GM11168 (cell line): ENCODE results near the gene PTPN5.
"Not testable (repeated sequence)": the region's sequence is repeated elsewhere in the genome, so short reads cannot be mapped to it uniquely, and the experiment has no call there.

Source experiments
- in situ Hi-C: fragments of 300-500 bp; cut with MboI; formaldehyde crosslinking; loops from one replicate; pipeline ENCODE4 v1.12.0; 2022; ENCODE audit warnings: low sequenced_read_pairs; ENCODE audit not compliant: unreplicated experiment

The PTPN5 gene

DNA sequence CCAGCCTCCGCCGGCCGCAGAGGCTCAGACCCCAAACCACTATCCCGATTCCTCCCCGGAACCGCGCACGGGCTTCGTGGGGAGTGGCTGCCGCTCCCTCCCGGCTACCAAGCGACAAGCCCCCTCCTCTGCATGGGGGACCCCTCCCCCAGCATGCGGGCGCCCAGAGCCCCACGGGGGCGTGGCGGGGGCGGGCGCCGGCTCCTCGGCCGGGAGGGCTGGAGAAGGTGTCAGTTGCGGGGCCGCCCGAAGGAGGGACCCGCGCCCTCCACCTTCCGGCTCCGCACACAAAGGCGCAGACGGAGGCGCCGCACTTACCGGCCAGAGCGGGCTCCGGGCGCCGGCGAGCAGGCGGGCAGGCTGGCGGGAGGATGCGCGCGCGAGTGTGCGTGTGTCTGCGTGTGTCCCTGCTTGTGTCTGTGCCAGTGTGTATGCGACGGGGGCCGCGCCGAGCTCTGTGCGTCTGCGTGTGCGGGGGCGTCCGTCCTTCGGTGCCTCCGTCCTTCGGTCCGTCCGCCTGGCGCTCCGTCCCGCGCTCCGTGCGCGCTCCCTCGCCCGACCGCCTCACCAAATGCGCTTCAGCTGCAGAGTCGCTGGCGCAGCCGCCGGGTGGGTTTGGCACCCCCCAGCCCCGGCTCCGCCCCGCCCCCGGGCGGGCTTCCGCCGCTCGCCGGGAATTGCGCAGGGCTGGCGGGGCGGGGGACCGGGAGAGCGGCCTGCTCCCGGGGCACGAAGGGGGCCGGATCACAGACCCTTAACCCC, at the start of gene PTPN5:
Gene PTPN5, minus strand, starts transcription at position 592 of the 762 bp plus-strand sequence. CDS start 19,840 bp downstream, outside the sequence.
- in situ Hi-C loops: no loop called here

DNA sequence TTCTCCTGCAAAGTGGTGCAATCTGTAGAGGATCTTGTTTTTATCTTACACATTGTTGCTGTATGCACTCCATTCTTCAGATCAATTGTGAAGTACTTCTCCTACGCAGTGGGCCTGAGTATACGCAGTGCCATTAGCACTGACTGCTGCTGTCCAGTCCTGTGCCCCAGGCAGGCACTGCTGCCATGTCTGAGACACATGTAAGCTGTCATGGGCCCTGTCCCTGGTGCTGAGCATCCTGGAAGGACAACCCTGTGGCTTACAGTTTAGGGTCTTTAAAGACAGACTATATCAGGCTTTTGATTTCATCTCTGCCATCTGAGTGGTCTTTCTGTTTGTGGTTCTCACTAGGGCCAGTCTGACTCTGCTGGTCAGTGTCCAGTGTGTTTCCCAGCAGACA, 44.8 kb upstream of the PTPN5 start:
- in situ Hi-C loops: no loop called here

DNA sequence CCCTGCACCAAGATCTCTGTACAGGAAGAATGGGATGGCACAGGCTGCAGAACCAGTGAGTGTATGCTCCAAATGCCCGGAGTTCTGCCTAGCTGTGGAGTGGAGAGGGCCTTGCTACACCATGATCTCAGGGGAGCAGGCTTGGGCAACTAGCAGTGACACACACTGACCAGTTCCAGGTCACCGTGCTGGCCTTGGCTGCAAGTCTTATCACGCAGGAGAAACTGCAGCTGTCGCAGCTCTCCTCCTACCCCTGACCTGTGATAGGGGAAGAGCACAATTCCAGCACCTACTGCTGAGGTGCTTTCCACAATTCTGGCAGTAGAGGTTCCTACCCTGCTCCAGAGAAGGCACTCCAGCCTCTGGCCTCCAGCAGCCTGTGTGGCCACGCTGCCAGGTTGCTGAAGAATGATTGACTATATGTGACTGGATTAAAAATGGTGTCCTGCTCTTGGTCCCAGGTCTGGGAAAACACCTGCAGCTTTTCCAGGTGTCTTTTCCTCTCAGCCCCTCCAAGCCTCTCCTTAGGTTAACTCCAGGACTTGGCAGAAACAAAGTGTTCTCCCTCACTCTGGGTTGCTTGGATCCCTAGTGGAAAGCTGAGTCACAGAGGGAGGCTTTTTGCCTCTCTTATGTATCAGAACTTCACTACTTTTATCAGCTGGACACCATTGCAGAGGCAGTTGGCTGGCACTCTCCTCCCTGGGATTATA, 43.3 kb upstream of the PTPN5 start:
- in situ Hi-C loops: no loop called here

DNA sequence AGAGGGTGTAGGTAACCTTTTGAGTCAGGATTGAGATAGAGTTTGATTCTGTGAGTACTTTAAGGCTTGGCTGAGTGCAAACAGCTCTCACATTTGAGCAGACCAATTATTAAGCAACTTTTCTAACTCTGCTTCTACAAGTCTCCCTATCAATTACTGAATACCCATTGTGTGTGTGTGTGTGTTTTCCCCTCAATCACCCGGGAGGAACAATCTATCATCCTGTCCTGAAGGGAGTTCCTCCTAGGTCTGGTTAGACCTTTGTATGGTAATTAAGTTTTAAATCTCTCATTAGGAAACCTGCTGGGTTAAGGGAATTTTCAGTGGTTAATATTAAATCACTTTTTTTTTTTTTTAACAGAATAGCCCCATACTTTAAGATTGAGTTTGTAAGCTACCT, 28.6 kb upstream of the PTPN5 start:
- in situ Hi-C loops: not testable (repeated sequence)

DNA sequence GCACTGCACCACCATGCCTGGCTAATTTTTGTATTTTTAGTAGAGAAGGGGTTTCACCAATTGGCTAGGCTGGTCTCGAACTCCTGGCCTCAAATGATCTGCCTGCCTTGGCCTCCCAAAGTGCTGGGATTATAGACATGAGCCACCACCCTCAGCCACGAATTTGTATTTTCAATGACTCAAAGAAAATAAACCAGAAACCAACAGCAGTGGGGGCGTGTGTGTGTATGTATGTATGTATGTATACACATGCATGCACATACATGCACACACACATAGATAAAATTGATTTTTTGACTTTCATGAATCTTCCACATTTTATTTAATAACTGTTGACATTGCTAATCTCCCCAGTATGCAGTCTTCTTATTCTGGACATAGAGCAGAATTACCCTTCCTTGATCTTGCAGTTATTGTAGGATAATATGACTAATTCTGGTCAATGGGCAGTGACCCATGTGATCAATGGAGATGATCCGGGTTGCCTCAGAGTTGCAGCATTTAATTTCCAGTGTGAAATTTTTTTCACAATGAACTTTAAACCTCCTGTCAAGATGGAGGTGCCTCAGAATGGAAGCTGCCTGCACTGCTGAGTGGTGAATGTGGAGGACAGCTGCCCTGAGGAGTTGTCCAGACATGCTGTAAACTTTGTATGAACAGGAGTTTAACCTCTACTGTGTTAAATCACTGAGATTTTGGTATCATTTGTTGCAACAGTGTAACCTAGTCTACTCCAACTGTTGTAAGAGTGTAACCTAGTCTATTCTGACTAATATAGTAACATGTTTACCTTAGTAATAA, 12.8 kb upstream of the PTPN5 start:
- in situ Hi-C loops: no loop called here

DNA sequence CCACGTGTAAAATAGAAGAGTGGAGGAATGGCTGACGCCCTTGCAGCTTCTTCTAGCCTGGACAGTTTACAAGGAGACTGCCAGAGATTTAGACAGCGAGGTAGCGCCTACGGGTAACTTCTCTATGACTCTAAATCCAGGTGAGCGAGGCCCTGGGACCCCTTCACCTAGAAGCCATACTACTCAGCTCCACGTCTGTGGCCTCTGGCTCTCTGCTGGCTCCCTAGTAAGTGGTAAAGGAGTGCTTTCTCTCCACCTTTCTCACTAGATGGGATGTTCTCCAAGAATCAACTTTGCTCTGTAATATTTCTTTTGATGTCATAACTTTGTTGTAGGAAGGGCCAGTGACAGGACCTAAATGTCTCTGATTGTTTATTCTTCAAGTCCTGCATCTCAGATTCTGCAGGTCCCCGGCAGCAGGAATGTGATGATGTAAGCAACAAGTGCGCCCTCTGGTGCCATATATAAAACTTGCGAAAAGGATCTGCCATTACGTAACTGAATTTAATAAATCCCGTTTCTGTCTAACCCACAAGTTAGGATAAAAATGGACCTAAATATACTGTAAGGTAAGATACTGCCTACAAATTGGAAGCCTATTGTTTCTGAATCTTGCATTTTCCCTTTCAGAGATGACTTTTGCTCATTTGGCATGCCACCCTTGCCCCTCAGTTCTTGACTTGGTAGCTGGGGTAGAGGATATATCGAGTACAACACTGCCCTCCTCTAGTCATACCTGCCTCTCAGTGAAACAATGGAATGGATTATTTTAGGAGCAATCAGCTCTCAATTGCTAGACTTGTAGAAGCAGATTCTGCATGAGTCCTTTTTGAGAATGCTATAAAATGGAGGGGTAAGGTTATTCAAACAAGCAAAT, 11.0 kb upstream of the PTPN5 start:
- in situ Hi-C loops: no loop called here

DNA sequence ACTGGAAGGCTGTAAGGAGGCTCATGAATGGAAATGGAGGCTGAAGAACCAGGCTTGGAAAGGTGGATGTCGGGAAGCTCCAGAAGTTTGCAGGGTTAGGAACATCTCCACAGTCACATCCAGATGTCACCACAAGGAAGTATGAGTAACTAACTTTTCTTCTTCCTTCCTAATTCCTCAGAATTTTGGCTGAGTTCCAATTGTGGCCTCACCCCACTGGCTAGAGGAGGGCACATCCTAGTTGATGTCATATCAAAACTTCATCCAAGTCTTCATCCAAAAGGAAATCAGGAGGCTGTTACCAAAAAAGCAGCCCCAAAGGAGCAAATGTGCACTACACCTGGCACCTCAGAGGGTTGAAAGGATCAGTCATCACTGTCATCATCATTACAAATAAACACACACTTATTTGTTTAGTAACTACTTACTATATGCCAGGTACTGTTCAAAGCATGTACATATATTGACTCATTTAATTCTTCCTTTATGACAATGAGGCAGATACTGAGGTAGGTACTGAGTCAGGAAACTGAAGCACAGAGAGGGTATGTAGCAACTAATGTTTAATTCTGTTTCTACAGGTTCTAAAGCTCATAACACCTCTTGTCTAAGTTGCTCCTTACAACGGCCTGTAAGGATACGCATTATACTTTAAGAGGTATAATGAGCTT, 7.3 kb upstream of the PTPN5 start:
- in situ Hi-C loops: no loop called here

DNA sequence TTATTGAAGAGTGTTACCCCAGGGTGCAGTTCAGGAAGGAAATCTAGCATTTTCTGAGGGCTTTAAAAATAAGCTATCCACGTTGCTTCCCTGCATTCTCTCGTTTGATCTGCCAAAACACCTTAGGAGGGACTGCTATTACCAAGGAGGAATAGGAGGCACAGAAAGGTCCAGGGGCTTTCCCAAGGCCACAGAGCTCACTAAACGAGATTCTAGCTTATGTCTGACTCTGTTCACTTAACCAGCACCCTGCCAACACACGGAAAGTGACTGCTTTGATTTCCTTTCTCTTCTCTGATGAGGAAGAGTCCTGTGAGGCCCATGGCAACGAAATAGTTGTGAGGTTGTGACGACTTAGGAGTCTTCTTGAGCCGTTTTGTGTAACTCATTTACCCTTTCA, 3.4 kb upstream of the PTPN5 start:
- in situ Hi-C loops: no loop called here

DNA sequence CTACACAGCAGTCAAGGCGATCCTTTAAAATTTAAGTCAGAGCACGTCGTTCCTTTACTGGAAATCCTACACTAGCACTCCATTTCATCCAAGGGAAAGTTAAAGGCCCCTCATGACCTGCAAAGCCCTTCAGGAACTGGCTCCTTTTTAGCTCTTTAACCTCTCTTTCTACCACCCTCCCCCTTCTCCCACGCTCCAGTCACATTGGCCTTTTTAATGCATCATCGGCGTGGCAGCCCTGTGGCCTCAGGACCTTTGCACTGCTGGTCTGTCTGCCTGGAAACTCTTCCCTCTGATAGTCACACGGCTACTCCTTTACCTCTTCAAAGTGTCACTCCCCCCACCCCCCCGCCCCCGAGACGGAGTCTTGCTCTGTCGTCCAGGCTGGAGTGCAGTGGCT, 1.2 kb upstream of the PTPN5 start:
- in situ Hi-C loops: no loop called here

DNA sequence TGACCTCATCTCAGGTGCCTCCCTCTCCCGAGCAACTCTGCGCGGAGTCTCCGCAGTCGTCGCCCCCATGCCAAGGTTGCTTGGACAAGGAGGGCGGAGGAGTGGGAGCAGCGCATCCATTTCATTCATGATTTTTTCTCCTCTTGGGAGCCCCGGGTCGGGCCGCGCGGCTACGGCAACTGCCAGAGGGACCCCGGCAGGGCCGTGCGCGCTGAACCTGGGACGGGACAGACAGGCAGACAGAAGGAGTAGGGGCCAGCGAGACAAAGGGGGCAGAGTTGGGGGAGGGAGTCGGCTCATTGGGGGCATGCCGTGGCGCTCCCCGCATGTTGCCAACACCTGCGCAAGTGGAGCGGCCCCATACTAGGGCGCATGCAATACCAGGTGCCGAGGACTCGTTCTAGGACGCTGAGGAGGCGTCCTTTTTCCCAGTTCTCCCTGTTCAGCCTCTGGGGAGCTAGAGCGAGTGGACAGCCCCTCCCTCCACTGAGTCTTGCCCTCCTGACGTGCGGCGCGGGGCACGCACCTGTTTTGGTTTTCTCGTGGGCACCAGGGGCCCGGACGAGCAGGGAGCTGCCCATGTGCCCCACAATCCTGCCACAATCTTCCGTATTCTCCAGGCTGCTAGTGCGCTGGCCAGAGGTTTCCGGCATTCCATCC, 501 bp upstream of the PTPN5 start:
- in situ Hi-C loops: no loop called here

DNA sequence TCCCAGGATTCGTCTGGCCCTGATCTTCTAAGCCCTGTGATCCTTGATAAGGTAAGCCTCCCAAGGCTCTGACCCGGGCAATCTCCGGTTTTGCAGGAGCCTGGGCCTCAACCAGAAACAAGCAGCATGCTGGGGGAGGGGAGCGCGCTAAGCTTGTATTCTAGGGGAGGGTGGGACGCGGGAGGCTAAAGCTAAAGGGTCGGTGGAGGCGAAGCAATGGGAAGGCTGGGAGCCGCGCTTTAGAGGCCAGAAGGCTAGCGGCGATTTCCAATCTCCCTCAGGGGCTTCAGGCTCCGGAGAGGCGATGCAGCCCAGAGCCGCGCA, 753 bp downstream of the PTPN5 start:
- in situ Hi-C loops: no loop called here

DNA sequence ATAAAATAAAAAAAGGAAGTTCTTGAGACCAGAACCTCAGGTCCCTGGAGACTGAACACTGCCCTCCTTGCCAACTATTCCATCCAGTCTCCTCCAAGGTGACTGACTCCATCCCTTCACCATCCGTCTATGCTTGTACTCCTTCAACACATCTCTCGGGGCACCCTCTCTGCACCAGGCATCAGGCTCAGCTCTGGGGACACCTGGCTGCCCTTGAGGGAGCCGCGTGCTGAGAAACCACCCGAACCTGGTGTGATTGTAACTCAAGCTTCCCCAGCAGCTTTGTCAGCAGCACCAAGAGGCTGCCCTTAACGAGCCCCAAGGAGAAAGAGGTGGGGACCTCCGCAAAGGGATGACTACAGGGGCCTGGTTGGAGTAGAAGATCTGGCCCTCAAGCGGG, 1.7 kb downstream of the PTPN5 start:
- in situ Hi-C loops: no loop called here

DNA sequence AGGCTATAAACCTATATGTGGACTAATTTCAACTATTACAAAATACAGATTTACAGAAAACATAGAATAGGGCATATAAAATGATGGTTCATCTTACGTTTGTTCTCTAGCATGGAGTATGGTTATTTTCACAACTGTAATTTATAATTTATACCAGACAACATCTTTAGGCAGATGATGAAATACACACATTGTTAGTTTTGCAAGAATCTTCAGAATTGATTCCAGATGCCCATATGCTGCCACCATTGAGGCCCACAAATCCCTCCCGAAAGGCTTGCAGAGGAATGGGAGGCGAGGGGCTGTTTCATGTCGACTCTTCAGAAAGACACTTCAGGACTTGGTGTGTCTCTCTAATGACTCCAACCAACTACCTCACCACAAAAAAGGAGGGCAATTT, 6.2 kb downstream of the PTPN5 start:
- in situ Hi-C loops: no loop called here

DNA sequence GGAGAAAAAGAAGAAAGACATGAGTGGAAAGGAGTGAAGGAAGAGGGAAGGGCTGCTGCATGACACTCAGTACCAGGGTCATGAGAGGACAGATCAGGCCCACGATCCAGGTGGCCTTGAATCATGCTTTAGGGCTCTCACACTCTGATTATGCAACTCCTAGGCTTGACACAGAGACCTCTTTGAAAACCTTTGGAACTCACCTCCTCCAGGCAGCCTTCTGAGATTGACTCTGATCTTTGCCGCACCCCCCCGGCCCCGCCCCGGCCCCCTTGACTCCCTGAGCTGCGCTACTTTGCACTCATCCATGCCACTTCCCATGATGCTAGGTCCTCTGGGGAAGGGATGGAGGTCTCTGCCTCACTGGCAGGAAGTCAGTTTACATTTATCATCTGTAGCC, 10.7 kb downstream of the PTPN5 start:
- in situ Hi-C loops: no loop called here

DNA sequence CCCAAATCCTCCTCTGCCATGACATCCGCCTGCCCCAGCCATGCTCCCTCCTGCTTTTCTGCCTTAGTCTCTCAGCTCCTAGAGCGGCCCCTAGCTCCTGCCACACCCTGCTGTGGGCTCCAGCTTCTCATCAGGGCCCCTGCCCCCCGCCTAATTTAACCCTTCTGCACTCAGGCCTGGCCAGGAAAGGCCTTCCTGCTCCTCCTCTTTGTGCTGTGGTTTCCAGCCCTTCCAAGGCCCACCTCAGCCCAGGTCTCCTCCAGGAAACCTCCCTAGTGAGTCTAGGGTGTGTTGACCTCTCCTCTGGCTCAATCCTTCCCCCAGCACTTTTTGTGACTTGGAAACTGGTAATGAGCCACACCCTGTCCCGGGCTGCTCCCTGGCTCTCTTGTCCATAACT, 11.3 kb downstream of the PTPN5 start:
- in situ Hi-C loops: no loop called here

DNA sequence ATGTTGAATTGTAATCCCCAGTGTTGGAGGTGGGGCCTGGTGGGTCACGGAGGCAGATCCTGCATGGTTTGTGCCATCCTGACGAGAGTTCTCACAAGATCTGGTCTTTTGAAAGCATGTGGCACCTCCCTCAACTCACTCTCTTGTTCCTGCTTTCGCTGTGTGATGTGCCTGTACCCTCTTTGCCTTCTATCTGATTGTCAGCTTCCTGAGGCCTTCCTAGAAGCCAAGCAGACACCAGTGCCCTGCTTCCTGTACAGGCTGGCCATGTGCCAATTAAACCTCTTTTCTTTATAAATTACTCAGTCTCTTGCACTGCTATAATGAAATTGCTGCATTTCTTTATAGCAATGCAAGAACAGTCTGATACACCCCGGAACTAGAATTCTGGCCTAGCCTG, 13.1 kb downstream of the PTPN5 start:
- in situ Hi-C loops: no loop called here

DNA sequence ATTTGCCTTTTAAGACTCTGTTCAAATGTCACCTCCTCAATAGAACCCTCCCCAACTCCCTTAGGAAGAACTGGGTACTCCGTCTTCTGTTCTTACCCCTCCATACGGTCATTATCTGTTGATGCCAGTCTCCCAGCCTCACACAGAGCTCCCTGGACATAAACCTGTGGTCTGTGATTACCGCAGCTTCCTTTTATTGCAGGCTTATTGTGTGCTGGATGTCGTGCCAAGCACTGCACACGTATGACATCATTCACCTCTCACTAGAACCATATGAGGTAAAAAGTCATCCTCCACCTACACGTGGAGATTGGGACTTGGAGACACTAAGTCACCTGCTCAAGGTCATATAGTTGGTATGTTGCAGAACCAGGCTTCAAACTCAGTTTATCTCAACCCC, 15.3 kb downstream of the PTPN5 start:
- in situ Hi-C loops: no loop called here

DNA sequence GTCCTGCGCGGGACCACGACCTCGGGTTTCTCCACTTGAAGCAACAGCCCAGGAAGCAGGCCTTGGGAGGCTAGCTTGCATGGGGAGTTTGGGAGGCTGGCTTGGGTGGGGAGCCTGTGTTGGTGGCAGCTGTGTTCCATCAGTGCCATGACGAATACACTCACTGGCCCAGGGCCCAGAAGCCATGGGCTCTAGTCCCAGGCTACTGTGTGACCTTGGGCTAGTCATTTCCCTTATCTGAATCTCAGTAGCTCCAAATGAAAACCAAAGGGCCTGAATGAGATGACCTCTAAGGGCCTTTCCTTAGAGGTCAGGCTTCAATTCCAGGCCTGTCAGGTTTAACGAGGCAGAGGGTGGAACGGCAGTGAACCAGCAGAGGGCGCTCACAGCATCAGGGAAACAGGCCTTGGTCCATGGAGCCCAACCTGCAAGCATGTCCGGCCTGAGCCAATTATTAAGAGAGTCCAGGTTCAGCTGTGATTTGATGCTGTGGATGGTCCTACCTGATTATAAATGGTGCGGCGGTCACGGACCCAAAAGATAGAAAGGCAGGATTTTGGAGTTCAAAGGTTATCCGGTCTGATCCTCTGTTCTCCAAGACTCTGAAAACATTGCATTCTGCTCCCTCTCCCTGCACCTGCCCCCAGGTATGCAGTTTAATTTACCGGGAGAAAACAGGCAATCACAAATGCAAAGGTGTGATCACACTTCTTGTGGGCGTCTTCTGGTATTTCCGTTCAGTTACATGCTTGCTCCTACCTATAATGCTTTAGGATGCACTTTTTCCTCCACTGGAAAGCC, 15.9 kb downstream of the PTPN5 start:
- in situ Hi-C loops: no loop called here
